ENCODE results near the gene ZDHHC11B.
"Not testable (repeated sequence)": the region's sequence is repeated elsewhere in the genome, so short reads cannot be mapped to it uniquely, and the experiment has no call there.

The ZDHHC11B gene

GRCh38 chr5:758698-759053 lies 25.9 kb downstream of the ZDHHC11B start:
- H3K27ac ChIP-seq (ENCODE audit: low read depth, low read length, severe bottlenecking): peak overlapping the region; percentile 62
- no peaks in the 10 kb centered on the region for H3K9me3 ChIP-seq (ENCODE audit: control insufficient read depth, low read length)
- whole genome bisulfite sequencing, 2 experiments (ENCODE audit: insufficient coverage in 2 of 2): 93 to 95% methylated on average over 11 to 14 of the region's 15 CpGs
- no peaks in the 10 kb centered on the region for H3K4me1 ChIP-seq (ENCODE audit: control insufficient read depth, insufficient read depth, low read length, poor library complexity, severe bottlenecking)
- no peaks in the 10 kb centered on the region for H3K36me3 ChIP-seq (ENCODE audit: control insufficient read depth, insufficient read depth, low read length)
- H3K4me3 ChIP-seq (ENCODE audit: extremely low read depth, insufficient read depth, low read length, poor library complexity, severe bottlenecking): no peak overlapping the region

- 72 to 78% methylated on average over 20 to 21 of the region's 21 CpGs for WGBS, 2 experiments (ENCODE audit: insufficient coverage in 2 of 2)
- peak overlapping the region; percentile 62 for H3K27ac ChIP-seq (ENCODE audit: low read depth, low read length, severe bottlenecking)
- no peaks in the 10 kb centered on the region for H3K9me3 ChIP-seq (ENCODE audit: control insufficient read depth, low read length)
- no peaks in the 10 kb centered on the region for H3K36me3 ChIP-seq (ENCODE audit: control insufficient read depth, insufficient read depth, low read length)
- H3K4me1 ChIP-seq (ENCODE audit: control insufficient read depth, insufficient read depth, low read length, poor library complexity, severe bottlenecking): no peaks in the 10 kb centered on the region
- H3K4me3 ChIP-seq (ENCODE audit: extremely low read depth, insufficient read depth, low read length, poor library complexity, severe bottlenecking): no peak overlapping the region
Observed at GRCh38 chr5:757931-758697, 26.4 kb downstream of the ZDHHC11B start.

- Histone ChIP-seq H3K4me1 (ENCODE audit: control insufficient read depth, insufficient read depth, low read length, poor library complexity, severe bottlenecking) (no peaks in the 10 kb centered on the region), H3K9me3 (ENCODE audit: control insufficient read depth, low read length) (no peaks in the 10 kb centered on the region), H3K4me3 (ENCODE audit: extremely low read depth, insufficient read depth, low read length, poor library complexity, severe bottlenecking) (no peak overlapping the region), H3K36me3 (ENCODE audit: control insufficient read depth, insufficient read depth, low read length) (no peaks in the 10 kb centered on the region), H3K27ac (ENCODE audit: low read depth, low read length, severe bottlenecking) (peak overlapping the region; percentile 62)
- WGBS, 2 experiments (ENCODE audit: insufficient coverage in 2 of 2): 83 to 89% methylated on average over 11 to 15 of the region's 15 CpGs
Observed at GRCh38 chr5:757346-757930, 27.1 kb downstream of the ZDHHC11B start.

- 65 to 90% methylated on average over 3 of the region's 11 CpGs for WGBS, 2 experiments (ENCODE audit: insufficient coverage in 2 of 2)
Observed at GRCh38 chr5:756865-757345, 27.6 kb downstream of the ZDHHC11B start.

GRCh38 chr5:756171-756570 lies 28.4 kb downstream of the ZDHHC11B start:
- Histone ChIP-seq H3K9me3 (ENCODE audit: control insufficient read depth, low read length) (no peaks in the 10 kb centered on the region), H3K4me1 (ENCODE audit: control insufficient read depth, insufficient read depth, low read length, poor library complexity, severe bottlenecking) (no peaks in the 10 kb centered on the region), H3K36me3 (ENCODE audit: control insufficient read depth, insufficient read depth, low read length) (no peaks in the 10 kb centered on the region), H3K27ac (ENCODE audit: low read depth, low read length, severe bottlenecking) (no peak overlapping the region), H3K4me3 (ENCODE audit: extremely low read depth, insufficient read depth, low read length, poor library complexity, severe bottlenecking) (no peak overlapping the region)
- WGBS, 2 experiments (ENCODE audit: insufficient coverage in 2 of 2): 71 to 83% methylated on average over 1 to 4 of the region's 10 CpGs

More at GRCh38 chr5:756865-757345, 27.6 kb downstream of the ZDHHC11B start:
- no peak overlapping the region for H3K4me3 ChIP-seq (ENCODE audit: extremely low read depth, insufficient read depth, low read length, poor library complexity, severe bottlenecking)
- H3K27ac ChIP-seq (ENCODE audit: low read depth, low read length, severe bottlenecking): peak overlapping the region; percentile 62
- H3K36me3 ChIP-seq (ENCODE audit: control insufficient read depth, insufficient read depth, low read length): no peaks in the 10 kb centered on the region
- no peaks in the 10 kb centered on the region for H3K4me1 ChIP-seq (ENCODE audit: control insufficient read depth, insufficient read depth, low read length, poor library complexity, severe bottlenecking)
- H3K9me3 ChIP-seq (ENCODE audit: control insufficient read depth, low read length): no peaks in the 10 kb centered on the region

- H3K9me3 ChIP-seq (ENCODE audit: control insufficient read depth, low read length); H3K4me1 ChIP-seq (ENCODE audit: control insufficient read depth, insufficient read depth, low read length, poor library complexity, severe bottlenecking); H3K36me3 ChIP-seq (ENCODE audit: control insufficient read depth, insufficient read depth, low read length); H3K27ac ChIP-seq (ENCODE audit: low read depth, low read length, severe bottlenecking); H3K4me3 ChIP-seq (ENCODE audit: extremely low read depth, insufficient read depth, low read length, poor library complexity, severe bottlenecking): not testable (repeated sequence)
- 63 to 65% methylated on average over 13 to 14 of the region's 16 CpGs for WGBS, 2 experiments (ENCODE audit: insufficient coverage in 2 of 2)
Observed at GRCh38 chr5:754143-754632, 30.3 kb downstream of the ZDHHC11B start.

- H3K4me1 ChIP-seq (ENCODE audit: control insufficient read depth, insufficient read depth, low read length, poor library complexity, severe bottlenecking); H3K4me3 ChIP-seq (ENCODE audit: extremely low read depth, insufficient read depth, low read length, poor library complexity, severe bottlenecking); H3K27ac ChIP-seq (ENCODE audit: low read depth, low read length, severe bottlenecking); H3K9me3 ChIP-seq (ENCODE audit: control insufficient read depth, low read length); H3K36me3 ChIP-seq (ENCODE audit: control insufficient read depth, insufficient read depth, low read length): not testable (repeated sequence)
- WGBS, 2 experiments (ENCODE audit: insufficient coverage in 2 of 2): 87% methylated on average over 4 to 7 of the region's 19 CpGs
Observed at GRCh38 chr5:753567-754142, 30.9 kb downstream of the ZDHHC11B start.

- H3K4me1 ChIP-seq (ENCODE audit: control insufficient read depth, insufficient read depth, low read length, poor library complexity, severe bottlenecking); H3K36me3 ChIP-seq (ENCODE audit: control insufficient read depth, insufficient read depth, low read length); H3K27ac ChIP-seq (ENCODE audit: low read depth, low read length, severe bottlenecking); H3K4me3 ChIP-seq (ENCODE audit: extremely low read depth, insufficient read depth, low read length, poor library complexity, severe bottlenecking); H3K9me3 ChIP-seq (ENCODE audit: control insufficient read depth, low read length): not testable (repeated sequence)
- 79 to 80% methylated on average over 1 to 7 of the region's 20 CpGs for WGBS, 2 experiments (ENCODE audit: insufficient coverage in 2 of 2)
Observed at GRCh38 chr5:752532-753115, 31.9 kb downstream of the ZDHHC11B start.

- not testable (repeated sequence) for H3K4me1 ChIP-seq (ENCODE audit: control insufficient read depth, insufficient read depth, low read length, poor library complexity, severe bottlenecking); H3K27ac ChIP-seq (ENCODE audit: low read depth, low read length, severe bottlenecking); H3K4me3 ChIP-seq (ENCODE audit: extremely low read depth, insufficient read depth, low read length, poor library complexity, severe bottlenecking); H3K36me3 ChIP-seq (ENCODE audit: control insufficient read depth, insufficient read depth, low read length); H3K9me3 ChIP-seq (ENCODE audit: control insufficient read depth, low read length)
- 91 to 92% methylated on average over 2 to 3 of the region's 8 CpGs for WGBS, 2 experiments (ENCODE audit: insufficient coverage in 2 of 2)
Observed at GRCh38 chr5:751992-752391, 32.5 kb downstream of the ZDHHC11B start.

GRCh38 chr5:751496-751895 lies 33.0 kb downstream of the ZDHHC11B start:
- H3K36me3 ChIP-seq (ENCODE audit: control insufficient read depth, insufficient read depth, low read length): no peaks in the 10 kb centered on the region
- H3K4me1 ChIP-seq (ENCODE audit: control insufficient read depth, insufficient read depth, low read length, poor library complexity, severe bottlenecking): no peaks in the 10 kb centered on the region
- 89 to 90% methylated on average over 6 to 8 of the region's 13 CpGs for WGBS, 2 experiments (ENCODE audit: insufficient coverage in 2 of 2)
- H3K4me3 ChIP-seq (ENCODE audit: extremely low read depth, insufficient read depth, low read length, poor library complexity, severe bottlenecking): no peak overlapping the region
- no peak overlapping the region for H3K27ac ChIP-seq (ENCODE audit: low read depth, low read length, severe bottlenecking)
- no peaks in the 10 kb centered on the region for H3K9me3 ChIP-seq (ENCODE audit: control insufficient read depth, low read length)
